SU-DHL-6 (cell line): ENCODE data around the gene CPED1.

Experiments used
- H2AFZ ChIP-seq: fragments of 200-600 bp; sonication (generic); 2 replicates; pipeline ENCODE4 v1.6.1; 2014; ENCODE audit warnings: low read depth, mild to moderate bottlenecking, moderate library complexity, mixed read lengths, antibody characterized with exemption, low read length; ENCODE audit not compliant: severe bottlenecking
- H3F3A ChIP-seq: fragments of 200-600 bp; shearing (Covaris generic); 2 replicates; pipeline ENCODE4 v1.6.0; 2016; ENCODE audit warnings: antibody characterized with exemption, mild to moderate bottlenecking; ENCODE audit not compliant: insufficient read depth
- H3K27ac ChIP-seq: fragments of 200-600 bp; sonication (generic); 2 replicates; pipeline ENCODE4 v1.5.1; 2016; ENCODE audit warnings: low read depth, mild to moderate bottlenecking, low read length, moderate library complexity, mixed read lengths
- H3K27me3 ChIP-seq: fragments of 200-600 bp; sonication (generic), shearing (Covaris generic); 2 replicates; pipeline ENCODE4 v1.6.0; 2014; ENCODE audit warnings: mild to moderate bottlenecking, low read length
- H3K36me3 ChIP-seq: fragments of 200-600 bp; sonication (generic); 2 replicates; pipeline ENCODE4 v1.6.1; 2014; ENCODE audit warnings: mild to moderate bottlenecking, low read length, mixed read lengths
- H3K4me2 ChIP-seq: fragments of 300-600, 200-600 bp; shearing (Covaris generic), sonication (generic); 2 replicates; pipeline ENCODE4 v1.6.0; 2014; ENCODE audit warnings: low read length, low read depth, mild to moderate bottlenecking; ENCODE audit not compliant: poor library complexity, severe bottlenecking
- H3K4me3 ChIP-seq: fragments of 200-600 bp; sonication (generic); 2 replicates; pipeline ENCODE4 v1.5.1; 2014; ENCODE audit warnings: antibody characterized with exemption, low read length, mild to moderate bottlenecking, mixed read lengths; ENCODE audit not compliant: insufficient read depth, poor library complexity, severe bottlenecking
- H3K79me2 ChIP-seq: fragments of 200-600 bp; sonication (generic); 2 replicates; pipeline ENCODE4 v1.6.1; 2014; ENCODE audit warnings: mild to moderate bottlenecking, low read length, moderate library complexity; ENCODE audit not compliant: insufficient read depth
- H3K9ac ChIP-seq: fragments of 200-600 bp; sonication (generic); 2 replicates; pipeline ENCODE4 v1.7.0; 2014; ENCODE audit warnings: mild to moderate bottlenecking, low read length
- H3K9me2 ChIP-seq: fragments of 200-600 bp; sonication (generic); replicated peaks from 2 replicates; pipeline ENCODE4 v1.6.1; 2014; ENCODE audit warnings: low read length; ENCODE audit not compliant: insufficient read depth
- H3K9me3 ChIP-seq: fragments of 200-600 bp; sonication (generic); 2 replicates; pipeline ENCODE4 v1.6.1; 2014; ENCODE audit warnings: low read length, mixed read lengths; ENCODE audit not compliant: insufficient read depth
- H4K20me1 ChIP-seq: fragments of 200-600 bp; sonication (generic); 2 replicates; pipeline ENCODE4 v1.6.1; 2014; ENCODE audit warnings: low read depth, mild to moderate bottlenecking, antibody characterized with exemption, low read length, moderate library complexity, mixed read lengths
- EZH2phosphoT487 ChIP-seq: fragments of 200-600 bp; sonication (generic), shearing (Covaris generic); conservative IDR thresholded peaks from 2 replicates; pipeline ENCODE4 v1.6.1; 2018; ENCODE audit warnings: mild to moderate bottlenecking, antibody characterized with exemption, low read length, moderate library complexity, mixed read lengths
- TF ChIP-seq, protein P1 (sequence below): fragments of 200-600 bp; sonication (generic); IDR thresholded peaks from one replicate; pipeline ENCODE4 v1.5.1; 2017; ENCODE audit warnings: antibody characterized with exemption, mild to moderate bottlenecking, low read length, moderate library complexity; ENCODE audit not compliant: insufficient read depth, poor library complexity, severe bottlenecking

The CPED1 gene

DNA sequence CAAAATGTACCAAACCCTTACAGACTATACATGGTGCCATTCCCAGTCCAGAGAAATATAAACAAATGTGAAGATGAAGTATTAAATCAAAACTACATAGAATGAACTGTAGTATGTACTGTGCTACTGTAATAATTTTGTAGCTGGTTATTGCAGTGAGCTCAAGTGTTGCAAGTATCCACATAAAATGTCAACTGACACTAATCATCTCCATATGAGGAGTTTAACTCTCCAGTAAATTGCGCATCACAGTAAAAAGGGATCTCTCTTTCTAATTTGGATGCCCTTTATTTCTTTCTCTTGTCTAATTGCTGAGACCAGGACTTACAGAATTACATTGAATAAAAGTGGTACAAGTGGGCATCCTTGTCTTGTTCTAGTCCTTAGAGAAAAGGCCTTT is 165.5 kb downstream of the CPED1 start:
- no peak overlapping the region for H3K4me2 ChIP-seq
- no peaks in the 10 kb centered on the region for H3K9me2 ChIP-seq
- H3K27me3 ChIP-seq, result no peaks in the 10 kb centered on the region
- H4K20me1 ChIP-seq, result no peaks in the 10 kb centered on the region
- no peak overlapping the region for H3K4me3 ChIP-seq
- no peaks in the 10 kb centered on the region for H3K36me3 ChIP-seq
- H3K9me3 ChIP-seq, result no peaks in the 10 kb centered on the region
- H2AFZ ChIP-seq, result no peak overlapping the region
- no peak for TF ChIP-seq EZH2phosphoT487
- TF ChIP-seq, protein P1, sequence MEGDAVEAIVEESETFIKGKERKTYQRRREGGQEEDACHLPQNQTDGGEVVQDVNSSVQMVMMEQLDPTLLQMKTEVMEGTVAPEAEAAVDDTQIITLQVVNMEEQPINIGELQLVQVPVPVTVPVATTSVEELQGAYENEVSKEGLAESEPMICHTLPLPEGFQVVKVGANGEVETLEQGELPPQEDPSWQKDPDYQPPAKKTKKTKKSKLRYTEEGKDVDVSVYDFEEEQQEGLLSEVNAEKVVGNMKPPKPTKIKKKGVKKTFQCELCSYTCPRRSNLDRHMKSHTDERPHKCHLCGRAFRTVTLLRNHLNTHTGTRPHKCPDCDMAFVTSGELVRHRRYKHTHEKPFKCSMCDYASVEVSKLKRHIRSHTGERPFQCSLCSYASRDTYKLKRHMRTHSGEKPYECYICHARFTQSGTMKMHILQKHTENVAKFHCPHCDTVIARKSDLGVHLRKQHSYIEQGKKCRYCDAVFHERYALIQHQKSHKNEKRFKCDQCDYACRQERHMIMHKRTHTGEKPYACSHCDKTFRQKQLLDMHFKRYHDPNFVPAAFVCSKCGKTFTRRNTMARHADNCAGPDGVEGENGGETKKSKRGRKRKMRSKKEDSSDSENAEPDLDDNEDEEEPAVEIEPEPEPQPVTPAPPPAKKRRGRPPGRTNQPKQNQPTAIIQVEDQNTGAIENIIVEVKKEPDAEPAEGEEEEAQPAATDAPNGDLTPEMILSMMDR, result no peak
- H3K79me2 ChIP-seq, result no peaks in the 10 kb centered on the region
- H3F3A ChIP-seq, result no peaks in the 10 kb centered on the region
- H3K9ac ChIP-seq, result no peak overlapping the region
- H3K27ac ChIP-seq, result no peak overlapping the region

DNA sequence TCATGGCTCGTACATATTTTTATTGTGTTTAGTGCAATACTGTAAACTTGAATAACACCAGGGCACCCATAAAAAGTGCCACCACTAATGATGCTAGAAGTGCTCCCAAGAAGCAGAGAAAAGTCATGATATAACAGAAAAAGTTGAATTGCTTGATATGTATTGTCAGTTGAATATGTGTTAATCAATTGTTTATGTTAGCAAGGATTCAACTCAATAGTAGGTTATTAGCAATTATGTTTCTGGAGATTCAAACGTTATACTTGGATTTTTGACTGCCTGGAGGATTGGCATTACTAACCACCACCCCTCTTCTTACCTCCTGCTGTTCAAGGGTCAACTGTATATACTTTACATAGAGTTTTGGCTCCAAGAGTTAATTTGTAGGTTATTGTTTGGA is 168.3 kb downstream of the CPED1 start:
- no peak overlapping the region for H3K4me2 ChIP-seq
- no peaks in the 10 kb centered on the region for H3K27me3 ChIP-seq

DNA sequence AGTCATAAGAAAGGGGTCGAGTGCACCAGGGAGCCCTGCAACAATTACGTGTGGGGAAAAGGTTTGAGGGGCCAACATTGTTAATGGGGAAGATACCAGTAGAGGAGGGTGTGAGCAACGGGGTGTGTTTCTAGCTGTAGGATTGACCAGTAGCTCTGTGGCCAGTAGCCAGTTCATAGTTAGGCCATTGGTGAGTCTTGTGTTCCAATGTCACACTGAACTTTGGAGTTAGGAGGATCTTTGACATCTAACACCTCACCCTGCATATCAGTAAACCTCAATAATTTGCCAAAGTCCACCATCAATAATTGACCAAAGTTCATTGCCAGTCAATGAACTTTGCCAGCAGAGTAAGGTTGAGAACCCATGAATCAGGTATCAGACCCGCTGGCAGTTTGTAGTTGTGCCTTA is 168.8 kb downstream of the CPED1 start:
- H3K4me3 ChIP-seq, result no peak overlapping the region
- H3K4me2 ChIP-seq, result no peak overlapping the region
- H2AFZ ChIP-seq, result no peak overlapping the region
- H3K27ac ChIP-seq, result no peak overlapping the region
- no peak for TF ChIP-seq EZH2phosphoT487
- TF ChIP-seq, protein P1, result no peak
- no peaks in the 10 kb centered on the region for H3K9me3 ChIP-seq
- H3F3A ChIP-seq, result no peaks in the 10 kb centered on the region
- no peaks in the 10 kb centered on the region for H3K9me2 ChIP-seq
- H4K20me1 ChIP-seq, result no peaks in the 10 kb centered on the region
- H3K79me2 ChIP-seq, result no peaks in the 10 kb centered on the region
- no peaks in the 10 kb centered on the region for H3K36me3 ChIP-seq
- H3K9ac ChIP-seq, result no peak overlapping the region
- H3K27me3 ChIP-seq, result no peaks in the 10 kb centered on the region

More for the DNA sequence above, 168.3 kb downstream of the CPED1 start:
- no peak for TF ChIP-seq EZH2phosphoT487
- TF ChIP-seq, protein P1, result no peak
- H4K20me1 ChIP-seq, result no peaks in the 10 kb centered on the region
- H3K79me2 ChIP-seq, result no peaks in the 10 kb centered on the region
- no peak overlapping the region for H3K4me3 ChIP-seq
- H2AFZ ChIP-seq, result no peak overlapping the region
- H3K9me3 ChIP-seq, result no peaks in the 10 kb centered on the region
- no peaks in the 10 kb centered on the region for H3F3A ChIP-seq
- H3K36me3 ChIP-seq, result no peaks in the 10 kb centered on the region
- no peak overlapping the region for H3K27ac ChIP-seq
- no peak overlapping the region for H3K9ac ChIP-seq
- no peaks in the 10 kb centered on the region for H3K9me2 ChIP-seq
